ENCODE results near the gene SARDH. TPM values are rescaled to one million over a fixed set of nuclear protein-coding genes. Genes with fewer than 3 reads are reported as not detected.

SARDH gene
- total RNA-seq, 1 experiment from 2014 or later: 5.3 TPM

DNA sequence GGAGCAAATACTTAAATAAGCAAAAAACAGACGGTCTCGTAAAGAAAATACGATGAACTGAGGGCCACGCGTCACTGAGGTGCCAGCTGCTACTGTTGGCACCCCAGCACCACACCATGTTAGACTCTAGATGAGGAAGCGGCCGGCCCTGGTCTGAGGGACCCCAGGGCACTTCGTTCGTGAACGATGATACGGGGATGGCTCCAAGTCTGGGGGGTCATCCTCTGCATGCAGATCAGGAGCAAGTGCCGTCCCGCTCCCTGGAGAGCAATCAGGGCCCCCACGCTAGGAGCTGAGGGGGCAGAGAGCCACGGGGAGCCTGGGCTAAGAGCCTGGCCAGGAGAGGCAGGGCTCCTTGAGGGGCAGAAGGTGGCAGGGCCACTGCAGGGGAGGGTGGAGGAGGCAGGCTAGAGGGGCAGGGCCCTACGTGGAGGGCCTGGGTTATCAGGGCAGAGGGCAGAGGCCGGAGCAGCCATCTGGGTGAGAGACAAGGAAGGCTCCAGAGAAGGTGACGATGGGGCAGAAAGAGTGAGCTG, 24.1 kb downstream of the SARDH start:
- Histone ChIP-seq H2BK5ac (ENCODE audit: insufficient read length, low read length) (no peak overlapping the region), H3K18ac (ENCODE audit: insufficient read length, low read depth, low read length) (no peak overlapping the region), H3K23me2 (ENCODE audit: insufficient read length, low read depth, low read length, poor library complexity, severe bottlenecking) (peaks cover 2% of the 10 kb centered on the region), H4K5ac (ENCODE audit: insufficient read length, low read depth, low read length) (no peak overlapping the region), H3K9me3 (ENCODE audit: control insufficient read depth, low read depth, low read length) (no peaks in the 10 kb centered on the region), H4K8ac (replicated peaks; ENCODE audit: insufficient read length, low read depth, low read length) (no peak overlapping the region), H3K27ac (ENCODE audit: insufficient read length, low read depth, low read length) (no peak overlapping the region), H2BK15ac (ENCODE audit: low read depth, low read length) (no peak overlapping the region), H3K4me1 (ENCODE audit: insufficient read depth, low read length) (no peaks in the 10 kb centered on the region), H3K9ac (ENCODE audit: extremely low read depth, insufficient read length, low read length) (no peak overlapping the region), H2BK12ac (ENCODE audit: insufficient read length, low read depth, low read length) (no peak overlapping the region), H2AK5ac (ENCODE audit: insufficient read length, low read length) (no peak overlapping the region), H3T11ph (ENCODE audit: low read length) (no peak overlapping the region), H3K4ac (ENCODE audit: low read depth, low read length) (no peak overlapping the region), H3K23ac (ENCODE audit: insufficient read length, low read depth, low read length) (no peak overlapping the region), H2BK20ac (ENCODE audit: low read depth, low read length, poor library complexity, severe bottlenecking) (no peak overlapping the region), H3K79me1 (ENCODE audit: insufficient read depth, low read depth, low read length, poor library complexity, severe bottlenecking) (no peaks in the 10 kb centered on the region), H3K79me2 (ENCODE audit: insufficient read depth, low read length) (no peaks in the 10 kb centered on the region), H3K27me3 (ENCODE audit: insufficient read depth, low read length) (no peaks in the 10 kb centered on the region), H4K91ac (ENCODE audit: insufficient read length, low read depth, low read length) (no peak overlapping the region), H3K14ac (ENCODE audit: insufficient read depth, low read length) (no peak overlapping the region; the same call in 1 of the 2 replicates), H2BK120ac (ENCODE audit: low read depth, low read length, poor library complexity, severe bottlenecking) (no peak overlapping the region), H2AFZ (ENCODE audit: low read length) (no peak overlapping the region), H3K56ac (ENCODE audit: insufficient read length, low read depth, low read length) (no peak overlapping the region), H4K20me1 (ENCODE audit: control insufficient read depth, insufficient read depth, insufficient read length) (no peaks in the 10 kb centered on the region), H3K4me2 (ENCODE audit: insufficient read depth, insufficient read length, low read length) (no peak overlapping the region)
- TF ChIP-seq, protein P1, sequence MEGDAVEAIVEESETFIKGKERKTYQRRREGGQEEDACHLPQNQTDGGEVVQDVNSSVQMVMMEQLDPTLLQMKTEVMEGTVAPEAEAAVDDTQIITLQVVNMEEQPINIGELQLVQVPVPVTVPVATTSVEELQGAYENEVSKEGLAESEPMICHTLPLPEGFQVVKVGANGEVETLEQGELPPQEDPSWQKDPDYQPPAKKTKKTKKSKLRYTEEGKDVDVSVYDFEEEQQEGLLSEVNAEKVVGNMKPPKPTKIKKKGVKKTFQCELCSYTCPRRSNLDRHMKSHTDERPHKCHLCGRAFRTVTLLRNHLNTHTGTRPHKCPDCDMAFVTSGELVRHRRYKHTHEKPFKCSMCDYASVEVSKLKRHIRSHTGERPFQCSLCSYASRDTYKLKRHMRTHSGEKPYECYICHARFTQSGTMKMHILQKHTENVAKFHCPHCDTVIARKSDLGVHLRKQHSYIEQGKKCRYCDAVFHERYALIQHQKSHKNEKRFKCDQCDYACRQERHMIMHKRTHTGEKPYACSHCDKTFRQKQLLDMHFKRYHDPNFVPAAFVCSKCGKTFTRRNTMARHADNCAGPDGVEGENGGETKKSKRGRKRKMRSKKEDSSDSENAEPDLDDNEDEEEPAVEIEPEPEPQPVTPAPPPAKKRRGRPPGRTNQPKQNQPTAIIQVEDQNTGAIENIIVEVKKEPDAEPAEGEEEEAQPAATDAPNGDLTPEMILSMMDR (conservative IDR thresholded peaks at IDR 0.05): no peak
- Mint-ChIP-seq H3K4me3 (no peak overlapping the region), H3K9me3 (no peaks in the 10 kb centered on the region), H3K27me3 (ENCODE audit: low read depth) (no peaks in the 10 kb centered on the region; the same call in 1 of the 2 replicates), H3K4me1 (peaks cover 12 to 22% of the 10 kb centered on the region in 2 experiments), H3K27ac (peak overlapping the region in 1 of 3 experiments; percentile 89; a peak in 2 of 7 replicates), H3K36me3 (ENCODE audit: insufficient read depth in 1 of 3, low read depth in 3 of 3) (no peaks in the 10 kb centered on the region)
- DNase-seq: no peak
- no CpG with 5 or more reads among the region's 18 CpGs for WGBS (ENCODE audit: extremely low coverage, insufficient read length, low lambda C conversion rate)

All from H9 (cell line).